Stimulated activated naive CD4-positive, alpha-beta T cell (primary cell): Measurements from ENCODE around the gene PPP1R26.
"Not testable (repeated sequence)": the region's sequence is repeated elsewhere in the genome, so short reads cannot be mapped to it uniquely, and the experiment has no call there.

Source experiments
- DNase-seq, 6 experiments: peaks; one replicate each; lab custom pipeline; 2025; lab: John Stamatoyannopoulos, UW

PPP1R26 gene, protein sequence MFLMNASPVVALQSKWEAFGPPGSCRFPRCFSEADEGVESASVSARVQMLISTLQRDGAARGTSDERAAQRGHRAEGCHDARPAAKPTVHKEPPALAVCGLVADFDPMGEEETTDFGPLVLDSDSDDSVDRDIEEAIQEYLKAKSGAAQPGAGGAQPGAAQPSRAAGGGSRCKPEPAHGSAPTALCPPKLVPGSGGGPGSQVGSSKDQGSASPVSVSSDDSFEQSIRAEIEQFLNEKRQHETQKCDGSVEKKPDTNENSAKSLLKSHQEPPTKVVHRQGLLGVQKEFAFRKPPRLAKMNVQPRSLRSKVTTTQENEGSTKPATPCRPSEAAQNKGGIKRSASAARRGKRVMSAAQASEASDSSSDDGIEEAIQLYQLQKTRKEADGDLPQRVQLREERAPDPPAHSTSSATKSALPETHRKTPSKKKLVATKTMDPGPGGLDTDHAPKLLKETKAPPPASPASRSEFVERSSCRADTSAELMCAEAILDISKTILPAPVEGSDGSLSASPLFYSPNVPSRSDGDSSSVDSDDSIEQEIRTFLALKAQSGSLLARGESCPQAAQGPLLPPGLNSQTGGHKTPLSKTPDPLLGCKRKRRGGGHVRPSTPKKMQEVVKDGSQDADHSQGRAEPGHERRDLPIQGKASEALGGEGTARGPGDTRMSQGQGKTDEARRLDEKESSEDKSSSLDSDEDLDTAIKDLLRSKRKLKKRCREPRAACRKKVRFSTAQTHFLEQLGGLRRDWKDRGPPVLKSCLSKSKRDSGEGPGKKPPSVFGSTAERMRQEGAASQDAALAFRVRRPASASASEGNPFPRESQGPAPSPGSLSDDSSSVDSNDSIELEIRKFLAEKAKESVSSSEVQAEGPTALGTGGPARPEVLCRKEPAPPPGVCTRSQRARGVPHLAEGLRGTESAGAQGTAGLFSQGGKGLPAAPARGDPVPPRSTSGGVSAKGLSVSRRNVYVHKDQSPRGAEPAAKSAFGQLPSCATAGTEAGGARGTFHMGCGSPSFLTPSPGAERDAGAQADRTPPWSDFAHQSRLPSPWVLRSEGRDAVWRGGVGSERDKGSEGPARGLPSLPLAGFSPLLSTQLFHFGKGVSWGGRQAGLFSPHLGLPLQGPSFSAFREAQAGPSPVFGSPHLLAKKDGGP (N-terminal part only)

GRCh38 chr9:135479469-135480052 lies at the start of gene PPP1R26:
Gene PPP1R26, plus strand, starts transcription at chr9:135479782. Its CDS starts 4,729 bp downstream, at chr9:135484511.
- no peak for DNase-seq

- DNase-seq = no peak
Measured at GRCh38 chr9:135437259-135437658, 42.3 kb upstream of the PPP1R26 start.

DNA sequence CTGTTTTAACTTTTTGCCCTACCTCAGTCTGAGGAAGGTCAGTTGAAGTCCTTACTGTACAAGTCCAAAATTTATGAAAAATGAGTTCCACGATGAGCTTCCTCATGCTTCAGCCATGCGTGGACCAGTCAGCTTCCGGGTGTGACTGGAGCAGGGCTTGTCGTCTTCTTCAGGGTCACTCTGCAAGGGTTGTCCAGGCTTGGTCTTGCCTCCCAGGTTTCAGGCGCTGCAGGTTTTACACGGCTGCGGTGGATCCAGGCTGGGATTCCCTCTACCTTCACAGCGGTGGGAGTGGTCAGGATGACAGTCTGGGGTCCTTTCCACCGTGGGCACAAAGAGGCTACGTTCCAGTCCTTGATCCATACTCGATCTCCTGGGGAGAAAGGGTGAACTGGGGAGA lies 41.9 kb upstream of the PPP1R26 start:
- DNase-seq = not testable (repeated sequence)

GRCh38 chr9:135438581-135439232 lies 40.9 kb upstream of the PPP1R26 start:
- not testable (repeated sequence) for DNase-seq

- DNase-seq = not testable (repeated sequence)
Measured at GRCh38 chr9:135439514-135439913, 40.1 kb upstream of the PPP1R26 start.

DNA sequence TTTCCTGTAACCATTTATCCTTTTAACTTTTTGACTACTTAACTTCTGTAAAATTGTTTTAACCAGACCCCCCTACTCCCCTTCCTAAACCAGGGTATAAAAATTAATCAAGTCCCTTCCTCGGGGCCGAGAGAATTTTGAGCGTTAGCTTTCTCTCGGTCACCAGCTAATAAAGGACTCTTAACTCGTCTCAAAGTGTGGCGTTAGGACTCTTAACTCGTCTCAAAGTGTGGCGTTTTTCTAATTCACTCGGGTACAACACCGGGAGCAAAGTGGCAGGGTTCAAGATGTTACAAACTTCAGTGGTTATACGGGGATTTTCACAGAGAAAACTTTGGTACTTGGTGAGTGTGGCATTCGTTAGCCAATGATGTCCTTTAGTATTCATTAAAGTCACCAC lies 39.7 kb upstream of the PPP1R26 start:
- DNase-seq = no peak

- no peak for DNase-seq
Measured at GRCh38 chr9:135440620-135441019, 39.0 kb upstream of the PPP1R26 start.

- not testable (repeated sequence) for DNase-seq
Measured at GRCh38 chr9:135441105-135442071, 38.2 kb upstream of the PPP1R26 start.

- no peak for DNase-seq
Measured at GRCh38 chr9:135442075-135442474, 37.5 kb upstream of the PPP1R26 start.

DNA sequence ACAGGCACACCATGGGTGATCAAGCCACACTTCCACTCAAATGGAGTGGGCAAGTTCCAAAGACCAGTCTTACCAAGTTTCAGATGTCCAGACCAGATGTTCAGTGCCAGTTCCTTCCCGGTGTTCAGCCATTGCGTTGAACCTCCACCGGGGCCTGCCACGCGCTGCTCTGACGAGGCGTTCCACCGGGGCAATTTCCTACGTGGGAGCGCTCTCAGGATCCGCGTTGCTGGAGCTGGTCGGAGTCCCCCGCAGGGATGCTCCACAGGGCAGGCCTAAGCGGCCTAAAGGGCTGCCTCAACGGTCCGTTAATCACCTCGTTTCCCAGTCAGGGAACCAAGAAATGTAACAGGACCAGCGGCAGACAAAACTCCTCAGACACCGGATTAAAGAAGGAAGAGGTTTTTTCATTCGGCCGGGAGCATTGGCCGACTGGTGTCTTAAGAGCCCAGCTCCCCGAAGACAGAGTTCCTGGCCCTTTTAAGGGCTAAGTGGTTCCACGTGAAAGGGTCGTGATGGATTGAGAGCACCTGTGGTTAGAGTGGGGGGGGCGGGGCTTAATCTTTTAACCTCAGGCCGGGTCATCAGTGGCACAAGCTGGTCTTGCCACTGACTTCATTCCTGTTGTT lies 35.7 kb upstream of the PPP1R26 start:
- no peak for DNase-seq

DNA sequence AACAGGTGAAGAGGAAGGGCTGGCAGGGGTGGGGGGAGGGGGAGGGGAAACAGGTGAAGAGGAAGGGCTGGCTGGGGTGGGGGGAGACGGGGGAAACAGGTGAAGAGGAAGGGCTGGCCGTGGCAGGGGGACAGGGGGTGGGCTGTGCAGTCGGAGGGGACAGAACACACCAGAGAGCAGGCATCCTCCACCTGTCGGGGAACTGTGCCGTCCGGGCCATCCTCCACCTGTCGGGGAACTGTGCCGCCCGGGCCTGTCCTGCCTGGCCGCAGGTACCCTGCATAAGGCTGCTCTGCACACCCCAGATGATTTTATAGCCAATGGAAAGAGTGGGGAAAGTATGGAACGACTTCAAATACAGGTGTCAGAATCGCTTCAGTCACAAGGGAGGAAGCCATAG lies 32.5 kb upstream of the PPP1R26 start:
- DNase-seq = no peak

- no peak for DNase-seq
Measured at GRCh38 chr9:135448663-135449100, 30.9 kb upstream of the PPP1R26 start.

DNA sequence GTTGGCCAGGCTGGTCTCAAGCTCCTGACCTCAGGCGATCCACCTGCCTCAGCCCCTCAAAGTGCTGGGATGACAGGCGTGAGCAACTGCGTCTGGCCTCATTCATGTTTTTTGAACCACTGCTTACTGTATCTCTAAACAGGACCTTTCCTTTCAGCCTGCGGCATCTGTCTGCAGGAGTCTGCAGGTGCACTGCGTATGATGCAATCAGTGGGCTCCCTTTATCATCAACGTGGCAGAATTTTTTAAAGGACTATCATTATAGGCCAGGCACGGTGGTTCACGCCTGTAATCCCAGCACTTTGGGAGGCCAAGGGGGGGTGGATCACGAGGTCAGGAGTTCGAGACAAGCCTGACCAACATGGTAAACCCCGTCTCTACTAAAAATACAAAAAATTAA lies 30.1 kb upstream of the PPP1R26 start:
- DNase-seq = not testable (repeated sequence)

- DNase-seq = no peak
Measured at GRCh38 chr9:135450956-135451355, 28.6 kb upstream of the PPP1R26 start.

GRCh38 chr9:135451909-135452308 lies 27.7 kb upstream of the PPP1R26 start:
- not testable (repeated sequence) for DNase-seq

- DNase-seq = no peak
Measured at GRCh38 chr9:135454737-135455136, 24.8 kb upstream of the PPP1R26 start.

GRCh38 chr9:135455401-135456030 lies 24.1 kb upstream of the PPP1R26 start:
- no peak for DNase-seq

- DNase-seq = no peak
Measured at GRCh38 chr9:135456436-135457104, 23.0 kb upstream of the PPP1R26 start.

DNA sequence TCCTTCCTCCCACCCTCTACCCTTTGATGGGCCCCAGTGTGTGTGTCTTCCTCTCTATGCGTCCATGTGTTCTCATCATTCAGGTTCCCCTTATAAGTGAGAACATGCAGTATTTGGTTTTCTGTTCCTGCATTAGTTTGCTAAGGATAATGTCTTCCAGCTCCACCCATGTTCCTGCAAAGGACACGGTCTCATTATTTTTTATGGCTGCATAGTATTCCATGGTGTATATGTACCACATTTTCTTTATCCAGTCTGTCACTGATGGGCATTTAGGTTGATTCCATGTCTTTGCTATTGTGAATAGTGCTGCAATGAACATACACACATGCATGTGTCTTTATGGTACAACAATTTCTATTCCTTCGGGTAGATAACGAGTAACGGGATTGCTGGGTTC lies 21.1 kb upstream of the PPP1R26 start:
- not testable (repeated sequence) for DNase-seq
